Stimulated activated CD4-positive, alpha-beta T cell treated with anti-CD3 and anti-CD28 coated beads, Interleukin-2, amount 100 ng/mL, for 4 hours (primary cell): Measurements from ENCODE around the gene SIRPA.

ENCODE experiments used
- DNase-seq: peaks from one replicate; pipeline ENCODE4 v3.0.0-alpha.2; 2020; ENCODE audit warnings: low read depth

Gene SIRPA

DNA sequence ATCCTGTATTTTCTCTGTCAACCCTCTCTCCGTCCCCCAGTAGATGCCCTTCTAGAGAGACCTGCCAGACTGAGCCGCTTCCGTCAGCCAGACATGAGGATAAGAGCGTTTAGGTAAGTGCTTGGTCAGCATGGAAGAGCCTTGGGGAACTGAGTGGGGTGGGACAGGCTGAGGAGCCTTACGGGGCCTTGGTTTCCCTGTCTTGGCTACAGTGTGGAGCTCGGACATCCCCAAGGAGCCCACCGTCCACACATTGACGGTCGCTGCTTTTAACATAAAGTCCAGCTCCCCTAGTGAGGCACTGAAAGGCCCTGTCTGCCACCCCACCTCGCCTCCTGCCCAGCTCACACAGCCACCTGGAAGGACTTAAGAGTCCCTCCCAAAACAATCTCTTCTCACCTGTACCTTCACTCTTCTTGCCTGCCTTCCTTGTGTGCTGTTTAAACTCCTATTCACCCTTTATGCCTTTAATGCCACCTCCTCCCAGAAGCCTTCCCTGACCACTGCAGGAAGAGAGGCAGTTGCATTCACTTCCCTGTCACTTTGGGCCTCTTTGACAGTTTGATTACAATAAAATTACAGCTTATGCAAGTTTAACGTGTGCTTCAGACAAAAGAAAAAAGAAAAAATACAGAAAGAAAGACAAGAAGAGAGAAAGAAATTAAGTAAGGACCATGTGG lies 56.4 kb downstream of the SIRPA start:
- no peak for DNase-seq

DNA sequence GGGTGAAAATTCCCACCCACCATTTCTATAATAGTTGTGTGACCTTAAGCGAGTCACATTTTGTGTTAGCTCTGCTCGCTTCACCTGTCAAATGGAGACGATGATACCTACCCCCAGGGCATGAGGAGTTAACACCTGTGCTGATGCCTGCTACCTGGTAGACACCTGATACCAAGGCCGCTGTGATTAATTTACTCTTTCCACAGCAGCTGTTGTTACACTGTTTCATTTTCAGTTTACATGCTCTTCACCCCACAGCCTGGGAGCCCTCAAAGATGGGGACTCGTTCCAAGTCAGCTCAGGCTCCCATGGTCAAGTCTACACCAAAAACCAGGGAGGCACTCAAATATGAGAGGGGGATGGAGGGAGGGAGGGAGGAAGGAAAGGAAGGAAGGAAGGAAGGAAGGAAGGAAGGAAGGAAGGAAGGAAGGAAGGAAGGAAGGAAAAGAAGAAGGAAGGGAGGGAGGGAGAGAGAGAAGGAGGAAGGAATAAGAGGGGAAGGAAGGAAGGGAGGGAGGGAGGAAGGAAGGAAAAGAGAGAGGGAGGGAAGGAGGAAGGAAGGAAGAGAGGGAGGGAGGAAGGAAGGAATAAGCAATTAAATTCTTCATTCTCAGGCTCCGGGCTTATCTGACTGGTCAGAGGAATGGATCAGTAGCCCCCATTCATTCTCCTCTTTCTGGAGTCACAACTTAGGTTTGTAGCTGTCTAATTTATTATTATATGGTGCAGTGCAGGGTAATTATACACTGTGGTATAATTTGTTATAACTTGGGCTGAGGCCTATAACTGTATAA lies 57.7 kb downstream of the SIRPA start:
- DNase-seq: no peak

DNA sequence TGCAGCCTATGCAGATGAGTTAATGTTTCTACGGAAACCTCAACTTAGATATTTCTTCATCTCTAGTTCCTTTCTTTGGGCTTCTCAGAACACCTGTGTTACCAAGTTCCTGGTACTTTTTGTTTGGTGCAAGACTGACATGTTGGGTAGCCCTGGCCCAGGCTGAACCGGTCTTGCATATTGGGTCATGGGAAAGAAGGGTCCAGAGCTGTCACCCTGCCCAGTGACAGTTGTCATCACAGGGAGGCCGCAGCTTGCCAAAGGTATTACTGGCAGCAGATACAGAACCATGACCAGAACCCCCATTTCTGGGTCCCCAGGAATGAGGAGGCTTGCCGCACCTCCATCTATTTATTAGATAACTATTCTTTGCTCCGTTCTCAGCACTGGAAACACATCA lies 58.4 kb downstream of the SIRPA start:
- no peak for DNase-seq

DNA sequence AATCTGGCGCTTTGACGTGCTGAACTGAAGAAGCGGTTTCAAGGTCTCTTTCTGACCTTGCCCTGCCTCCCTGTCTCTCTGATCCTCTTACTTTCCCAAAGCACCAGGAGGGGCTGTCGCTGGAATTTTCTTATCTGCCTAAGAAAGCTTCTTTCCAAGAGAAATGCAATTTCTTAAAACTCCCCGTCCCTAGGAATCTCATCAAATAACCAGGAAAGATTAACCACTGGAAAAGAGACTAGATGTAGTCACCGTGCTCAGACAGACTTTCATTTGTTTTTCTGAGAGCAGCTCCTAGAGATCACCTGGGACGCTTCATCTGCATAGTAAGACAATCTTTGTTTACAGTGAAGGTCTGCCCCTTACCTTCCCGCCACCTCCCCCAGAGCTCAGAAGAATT lies 60.0 kb downstream of the SIRPA start:
- DNase-seq: no peak

DNA sequence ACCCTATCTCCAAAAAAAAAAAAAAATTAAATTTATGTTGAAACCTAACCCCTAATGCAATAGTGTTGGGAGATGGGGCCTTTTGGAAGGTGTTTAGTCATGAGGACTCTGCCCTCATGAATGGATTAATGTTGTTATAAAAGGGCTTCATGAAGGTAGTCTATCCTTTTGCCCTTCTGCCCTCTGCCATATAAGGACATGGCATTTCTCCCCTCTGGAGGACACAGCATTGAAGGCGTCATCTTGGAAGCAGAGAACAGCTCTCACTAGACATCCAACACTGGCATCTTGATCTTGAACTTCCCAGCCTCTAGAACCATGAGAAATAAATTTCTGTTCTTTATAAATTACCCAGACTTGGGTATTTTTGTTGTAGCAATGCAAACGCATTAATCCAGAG lies 63.2 kb downstream of the SIRPA start:
- DNase-seq: no peak

DNA sequence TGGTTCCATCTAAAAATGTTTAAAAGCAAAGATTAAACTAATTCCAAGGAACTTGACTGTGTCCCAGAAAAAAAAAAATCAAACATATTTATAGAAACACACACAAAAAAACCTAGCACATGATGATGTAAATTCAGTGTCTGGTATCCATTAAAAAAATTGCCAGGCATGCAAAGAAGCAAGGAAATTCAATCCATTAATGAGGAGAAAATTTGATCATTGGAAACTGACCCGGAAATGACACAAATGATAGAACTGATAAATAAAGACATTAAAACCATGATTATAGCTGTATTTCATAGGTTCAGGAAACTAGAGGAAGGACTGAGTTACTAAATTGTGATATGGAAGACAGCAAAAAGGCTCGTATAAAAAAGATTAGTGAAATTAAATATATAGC lies 63.9 kb downstream of the SIRPA start:
- DNase-seq: no peak

DNA sequence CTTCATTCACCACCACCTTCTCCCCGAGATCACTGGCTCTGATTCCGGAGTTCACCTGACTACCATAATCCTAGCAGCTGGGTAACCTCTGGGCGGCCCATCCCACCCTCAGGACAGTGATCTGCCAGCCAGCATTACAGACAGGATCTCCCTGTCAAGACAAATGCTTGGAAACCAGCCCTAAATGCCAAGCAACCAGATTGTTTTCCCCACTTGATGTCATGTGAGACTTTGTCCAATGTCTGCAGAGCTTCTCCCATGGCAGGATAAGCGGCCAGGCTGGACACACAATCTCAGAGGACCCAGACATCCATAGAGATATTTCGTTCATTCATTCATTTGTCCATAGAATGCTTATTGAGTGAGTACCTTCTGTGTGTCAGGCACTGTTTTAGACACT lies 66.2 kb downstream of the SIRPA start:
- DNase-seq: no peak

DNA sequence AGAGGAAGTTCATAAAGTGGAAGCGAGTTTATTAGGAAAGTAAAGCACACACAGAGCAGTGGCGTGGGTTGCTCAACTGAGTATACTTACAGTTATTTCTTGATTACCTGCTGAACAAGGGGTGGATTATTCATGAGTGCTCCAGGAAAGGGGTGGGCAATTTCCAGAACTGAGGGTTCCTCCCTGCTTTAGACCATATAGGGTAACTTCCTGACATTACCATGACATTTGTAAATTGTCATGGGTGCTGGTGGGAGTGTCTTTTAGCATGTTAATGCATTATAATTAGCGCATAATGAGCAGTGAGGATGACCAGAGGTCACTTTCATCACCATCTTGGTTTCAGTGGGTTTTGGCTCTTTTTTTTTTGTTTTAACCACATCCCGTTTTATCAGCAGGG lies 68.9 kb downstream of the SIRPA start:
- no peak for DNase-seq

DNA sequence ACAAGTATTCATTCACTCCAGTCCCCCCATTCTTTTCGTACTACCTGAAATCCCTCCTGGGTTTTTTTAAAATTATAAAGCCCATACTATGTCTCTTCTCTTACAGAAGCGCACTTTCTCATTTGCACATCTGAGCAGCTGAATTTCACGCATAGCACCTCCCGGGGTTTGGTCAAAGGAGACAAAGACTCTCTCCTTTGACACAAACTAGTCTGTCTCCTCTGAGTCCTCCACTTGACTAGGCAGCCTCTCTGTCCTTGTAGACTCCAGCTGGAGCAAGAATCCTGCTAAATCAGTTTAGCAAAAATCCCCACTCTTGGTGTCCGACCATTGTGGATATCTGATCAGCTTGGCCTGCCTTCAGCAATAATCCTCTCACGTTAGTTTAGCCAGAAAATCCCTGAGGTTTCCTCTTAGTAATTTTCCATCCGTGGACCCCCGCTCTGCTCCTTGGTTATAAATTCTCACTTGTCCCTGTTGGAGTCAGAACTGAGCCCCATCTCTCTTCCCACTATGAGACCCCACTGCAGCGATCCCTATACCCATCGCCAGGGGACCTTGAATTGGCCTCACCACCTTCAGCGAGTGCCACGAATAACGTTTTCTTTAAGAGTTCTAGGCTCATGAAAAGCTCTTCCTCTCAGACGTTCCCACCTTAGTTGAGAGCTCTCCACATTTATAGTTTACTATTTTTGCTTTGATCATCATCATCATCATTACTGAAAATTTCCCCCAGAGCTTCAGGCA lies 69.6 kb downstream of the SIRPA start:
- DNase-seq: no peak

DNA sequence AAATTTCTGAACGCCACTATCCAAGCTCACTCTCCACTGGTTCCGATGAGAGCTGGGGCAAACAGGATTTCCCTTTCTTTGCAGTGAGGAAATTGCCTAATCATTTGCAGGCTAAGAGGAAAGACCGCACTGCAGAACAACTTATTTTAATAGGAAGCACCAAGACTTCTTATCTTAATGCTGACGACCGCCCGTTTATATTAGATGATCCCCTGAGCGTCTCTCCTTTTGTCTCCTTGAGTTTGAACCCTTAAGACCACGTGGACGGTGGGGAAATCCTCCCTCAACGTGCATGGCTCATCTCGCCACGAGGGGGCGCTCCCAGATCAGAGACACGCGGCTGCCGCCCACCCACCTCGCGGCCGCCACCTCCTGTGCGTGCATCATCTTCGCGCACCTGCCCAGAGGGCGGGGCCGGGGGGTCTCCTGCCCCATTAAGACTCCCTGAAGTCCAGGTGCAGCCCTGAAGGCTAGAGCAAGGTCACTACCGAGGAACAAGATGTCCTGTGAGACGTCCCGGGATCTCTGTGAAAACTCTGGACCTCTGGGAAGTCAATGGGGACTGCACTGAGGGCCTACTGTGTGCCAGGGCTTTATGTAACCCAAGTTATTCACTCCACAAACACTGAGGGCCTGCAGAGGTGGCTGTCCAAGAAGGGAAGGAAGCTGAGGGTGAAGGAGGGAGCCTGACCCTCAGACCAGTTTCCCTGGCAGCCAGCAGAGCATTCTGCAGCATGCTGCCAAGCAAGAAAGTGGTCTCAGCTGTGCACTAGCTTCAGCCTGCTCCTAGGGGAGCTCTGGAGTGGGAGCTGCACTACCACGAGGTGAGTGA lies 70.5 kb downstream of the SIRPA start:
- DNase-seq: peak; percentile 80

DNA sequence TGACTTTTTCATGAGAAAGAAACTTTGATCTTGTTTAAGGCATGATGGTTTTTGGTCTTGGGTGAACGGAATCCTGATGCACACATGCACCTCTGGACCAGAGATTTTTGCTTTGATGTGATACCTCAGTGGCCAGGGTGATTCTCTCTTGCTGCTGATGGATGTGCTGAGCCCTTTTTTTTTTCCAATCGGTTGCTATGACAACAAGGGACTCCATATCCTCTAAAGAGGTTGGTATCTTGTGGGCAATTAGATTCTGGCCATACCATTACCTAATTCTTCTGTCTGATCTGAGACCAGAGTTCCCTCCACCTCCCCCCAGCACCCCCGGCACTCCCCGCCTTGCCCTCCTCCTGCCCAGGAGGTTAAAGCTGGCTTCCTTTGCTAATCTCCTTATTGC lies 73.8 kb downstream of the SIRPA start:
- DNase-seq: no peak

DNA sequence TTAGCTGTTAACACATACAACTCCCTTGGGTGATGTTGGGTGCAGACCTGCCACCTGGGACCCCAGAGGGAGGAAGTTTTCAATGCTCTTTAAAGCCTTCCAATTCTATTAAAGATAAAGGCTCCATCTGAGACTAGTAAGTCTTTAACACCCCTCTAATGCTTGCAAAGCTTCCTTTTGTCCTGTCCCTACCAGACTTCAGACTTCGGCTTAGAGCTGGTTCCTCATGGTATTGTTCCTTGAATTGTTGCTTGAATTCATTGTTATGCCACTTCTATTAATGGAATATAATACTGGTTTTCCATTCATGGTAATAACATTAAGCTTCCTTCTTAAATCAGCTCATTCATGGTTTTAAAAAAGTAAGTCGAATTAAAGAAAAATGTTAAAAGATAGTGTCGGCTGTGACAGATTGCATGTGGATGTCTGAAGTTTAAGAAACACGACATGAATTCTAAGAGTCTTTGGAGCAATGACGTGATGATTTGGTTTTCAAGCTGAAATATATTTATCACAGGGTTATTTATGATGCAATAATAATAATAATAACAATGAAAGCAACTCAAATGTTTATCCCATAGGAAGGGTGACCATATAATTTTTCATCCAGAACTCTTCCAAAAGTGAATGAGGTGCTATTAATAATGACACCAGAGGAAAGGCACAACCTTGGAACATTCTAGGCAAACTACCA lies 76.8 kb downstream of the SIRPA start:
- DNase-seq: no peak

DNA sequence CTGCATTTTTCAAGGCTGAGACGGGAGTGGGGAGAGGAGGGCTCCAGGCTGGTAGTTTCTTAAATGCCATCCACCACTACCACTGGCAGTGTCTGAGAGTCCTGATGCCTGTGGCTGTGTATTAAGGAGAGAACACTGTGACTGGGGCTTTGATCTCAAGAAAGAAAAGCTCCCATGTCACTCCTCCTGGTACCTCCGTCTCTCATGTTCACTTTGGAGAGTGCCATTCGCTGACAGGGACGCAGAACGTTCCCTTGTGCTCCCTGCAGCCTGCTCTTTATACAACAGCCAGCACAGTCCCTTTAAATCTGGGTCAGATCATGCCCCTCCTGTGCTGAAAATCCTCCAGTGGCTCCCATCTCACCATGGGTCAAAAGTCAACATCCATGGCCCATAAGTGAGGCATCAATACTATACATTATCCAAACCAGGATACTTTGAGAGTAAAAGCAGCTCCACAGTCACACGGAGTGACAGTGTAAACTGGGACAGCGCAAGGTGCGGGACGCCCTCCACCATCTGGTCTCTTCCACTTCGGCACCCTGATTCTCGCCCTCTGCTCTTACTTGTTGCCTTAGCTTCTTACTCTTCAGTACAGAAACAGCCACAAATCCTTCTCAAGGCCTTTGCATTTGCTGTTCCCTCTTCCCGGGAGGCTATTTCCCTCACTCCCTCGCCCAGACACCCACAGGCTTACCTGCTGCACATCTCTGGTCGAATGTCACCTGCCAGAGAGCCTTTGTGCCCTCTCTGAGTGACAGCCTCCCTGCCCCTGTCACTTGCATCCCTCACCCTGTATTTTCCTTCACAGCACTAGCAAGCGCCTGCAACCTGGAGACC lies 78.6 kb downstream of the SIRPA start:
- DNase-seq: no peak

DNA sequence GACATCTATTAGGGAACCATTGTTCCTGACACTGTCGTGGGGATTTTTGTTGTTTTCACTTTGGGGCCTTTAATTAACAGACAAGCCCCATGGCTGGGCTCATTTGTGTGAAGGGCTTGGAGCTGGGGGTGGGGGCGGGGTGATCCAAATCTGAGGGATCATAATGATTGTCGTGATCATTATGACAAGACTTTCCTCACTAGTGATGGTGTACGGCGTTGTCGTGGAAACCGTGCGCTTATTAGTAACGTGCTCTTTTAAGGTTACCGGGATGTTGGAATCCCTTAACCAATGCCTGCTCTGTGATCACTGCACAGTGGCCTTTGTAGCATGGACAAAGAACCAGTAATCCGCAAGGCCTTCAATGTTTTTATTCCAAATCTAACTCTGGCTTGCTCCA lies 80.1 kb downstream of the SIRPA start:
- DNase-seq: no peak

DNA sequence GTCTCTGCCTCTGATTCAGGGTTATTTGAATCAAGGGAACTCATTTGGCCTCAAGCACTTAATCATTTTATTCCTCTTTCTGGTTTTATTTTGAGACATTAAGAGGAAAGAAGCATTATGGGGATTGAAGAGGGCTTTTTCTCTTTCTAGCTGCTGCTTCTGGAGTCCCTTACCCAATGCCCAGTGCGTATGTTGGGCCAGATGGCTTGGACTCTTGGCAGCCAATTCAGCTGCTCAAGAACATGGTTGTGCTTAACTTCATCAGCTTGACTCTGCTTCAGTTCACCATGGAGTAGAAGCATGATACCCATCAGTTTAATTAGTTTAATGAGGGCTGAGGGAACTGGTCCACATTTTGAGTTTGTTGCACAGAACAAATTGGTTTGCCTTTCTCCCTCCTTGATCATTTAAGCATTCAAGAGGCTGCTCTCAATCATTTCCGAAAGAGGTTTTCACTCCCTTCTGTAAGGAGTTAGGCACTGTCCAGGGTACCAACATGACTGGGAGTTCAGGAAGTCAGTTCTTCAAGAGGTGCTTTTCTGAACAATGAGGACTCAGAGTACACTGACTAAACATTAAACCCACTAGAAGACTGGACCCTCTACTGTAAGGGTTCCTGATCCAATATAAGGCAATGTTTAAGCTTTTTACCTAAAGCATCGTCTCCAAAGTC lies 84.0 kb downstream of the SIRPA start:
- no peak for DNase-seq

DNA sequence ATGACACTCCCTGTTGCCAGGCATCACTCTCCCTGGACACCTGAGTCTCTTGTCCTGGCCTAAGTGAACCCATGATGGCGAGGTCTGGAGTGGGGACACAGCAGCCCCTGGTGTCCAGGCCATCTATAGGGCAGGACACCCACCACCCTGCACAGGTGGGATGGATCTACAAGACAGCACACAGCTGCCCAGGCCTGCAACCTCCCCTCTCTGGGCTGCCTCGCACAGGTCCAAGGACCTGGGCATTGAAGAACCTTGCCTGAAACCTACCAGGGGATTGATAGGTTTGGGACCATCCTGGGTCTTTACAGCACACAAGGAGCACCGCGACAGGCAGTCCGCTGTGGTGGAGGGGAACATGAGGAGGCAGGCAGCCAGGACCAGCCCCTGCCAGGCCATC lies 87.5 kb downstream of the SIRPA start:
- DNase-seq: no peak

DNA sequence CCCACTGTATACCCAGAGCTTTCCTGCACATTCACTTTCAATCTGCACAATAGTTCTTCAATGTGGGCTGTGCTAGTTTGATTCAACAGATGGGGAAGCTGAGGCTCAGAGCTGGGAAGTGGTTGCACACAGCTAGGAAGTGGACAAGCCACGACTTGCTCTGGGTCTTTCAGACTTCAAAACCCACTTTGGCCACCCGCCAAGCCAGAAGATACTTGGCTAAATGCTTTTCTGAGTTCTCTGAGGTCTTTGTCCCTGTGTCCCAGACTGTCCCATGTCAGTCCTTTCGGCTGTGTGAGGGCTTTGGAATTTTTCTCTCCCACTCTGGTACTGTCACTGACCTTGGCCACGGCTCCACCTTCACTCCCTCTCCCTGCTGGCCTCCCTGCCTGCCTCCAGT lies 88.1 kb downstream of the SIRPA start:
- DNase-seq: no peak

DNA sequence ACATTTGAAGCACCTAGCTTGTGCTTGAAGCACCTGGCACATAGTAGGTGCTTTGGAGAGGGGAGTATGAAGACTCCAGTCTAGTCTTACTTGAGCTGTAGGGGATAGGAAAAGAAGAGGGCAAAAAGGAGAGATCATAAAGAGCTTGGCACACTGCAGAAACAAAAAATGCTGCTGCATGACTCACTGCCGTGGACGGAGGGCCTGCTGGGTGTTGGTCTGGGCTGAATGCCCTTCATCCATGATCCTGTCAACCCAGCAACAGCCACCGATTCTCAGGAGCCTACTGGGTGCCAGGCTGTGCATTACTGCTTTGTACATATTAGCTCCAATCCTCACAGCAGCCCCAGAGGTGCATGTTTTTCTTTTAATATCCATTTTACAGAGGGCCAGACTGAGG lies 92.6 kb downstream of the SIRPA start:
- no peak for DNase-seq
